PC-3 (cell line): Measurements from ENCODE around the gene PHKG1.

Experiments
- CTCF ChIP-seq: fragments of 300-600 bp; sonication (generic); conservative IDR thresholded peaks from 2 replicates; pipeline ENCODE4 v1.5.1; 2017; ENCODE audit warnings: antibody characterized with exemption, low read depth, mild to moderate bottlenecking, low read length
- EZH2 ChIP-seq: fragments of 300-600 bp; sonication (generic); IDR thresholded peaks from one replicate; pipeline ENCODE4 v1.6.1; 2017; ENCODE audit warnings: antibody characterized with exemption, mild to moderate bottlenecking, low read length; ENCODE audit not compliant: unreplicated experiment

- TF ChIP-seq EZH2 (no peak), CTCF (no peak)
Measured at GRCh38 chr7:56062382-56062781, 30.4 kb downstream of the PHKG1 start.
